Lung (tissue), 12 donors: ENCODE measurements around the gene CCDC127. TPM values are rescaled to one million over a fixed set of nuclear protein-coding genes. Genes with fewer than 3 reads are reported as not detected.

Experiments used
- ATAC-seq: fragments of 200-7000 bp; cut with Tn5 transposase; one replicate; pipeline ENCODE4 v1.9.1; 2020; ENCODE audit warnings: moderate number of reproducible peaks; ENCODE audit not compliant: insufficient read depth, low FRiP score
- DNase-seq, 3 donors: peaks; one replicate each; pipeline ENCODE4 v3.0.0-alpha.2; 2013 to 2017
- H3K27ac ChIP-seq, 2 donors: one replicate each; pipeline ENCODE4 v1.5.1; 2013; ENCODE audit warnings: mild to moderate bottlenecking in 2 of 2, moderate library complexity in 2 of 2, control low read depth in 1 of 2, inconsistent platforms in 1 of 2, low read depth in 1 of 2, low read length in 1 of 2
- H3K27me3 ChIP-seq, 3 donors: one replicate each; pipeline ENCODE4 v1.5.1; 2013; ENCODE audit warnings: low read length in 2 of 3; ENCODE audit not compliant: control insufficient read depth in 3 of 3, insufficient read depth in 3 of 3
- H3K36me3 ChIP-seq, 4 donors: one replicate each; pipeline ENCODE4 v1.5.1; 2013; ENCODE audit warnings: low read length in 4 of 4, mild to moderate bottlenecking in 1 of 4, moderate library complexity in 1 of 4; ENCODE audit not compliant: control insufficient read depth in 4 of 4, insufficient read depth in 4 of 4
- H3K4me1 ChIP-seq, 5 donors: one replicate each; pipeline ENCODE4 v1.5.1; 2013; ENCODE audit warnings: low read length in 5 of 5, mild to moderate bottlenecking in 2 of 5, moderate library complexity in 1 of 5; ENCODE audit not compliant: control insufficient read depth in 5 of 5, insufficient read depth in 5 of 5
- H3K4me3 ChIP-seq: one replicate; pipeline ENCODE4 v1.5.1; 2013; ENCODE audit warnings: mild to moderate bottlenecking, control low read depth, moderate library complexity
- H3K9ac ChIP-seq, 2 donors: one replicate each; pipeline ENCODE4 v1.5.1; 2013; ENCODE audit warnings: low read length in 2 of 2, control low read depth in 1 of 2; ENCODE audit not compliant: insufficient read depth in 1 of 2
- H3K9me3 ChIP-seq, 4 donors: one replicate each; pipeline ENCODE4 v1.5.1; 2013; ENCODE audit warnings: low read length in 3 of 4, mild to moderate bottlenecking in 1 of 4, moderate library complexity in 1 of 4; ENCODE audit not compliant: control insufficient read depth in 4 of 4, insufficient read depth in 3 of 4
- WGBS, 2 donors: extraction: QIAGEN DNeasy Blood & Tissue Kit; methylation state at CpG; one replicate each; pipeline ENCODE4 v1.1.7; 2013; 5-methylcytosine and 5-hydroxymethylcytosine counted together
- polyA plus RNA-seq, 2 donors: library from polyadenylated mRNA; stranded (reverse); fragments of 200-250 nt; gene quantifications; one replicate each; pipeline ENCODE4 v1.2.1, GENCODE V29; 2013
- total RNA-seq, 2 donors: library from RNA; depleted of rRNA in 1 of 2; stranded (reverse); fragments of >200 nt in 1 of 2; gene quantifications; one replicate each; pipeline ENCODE4 v1.2.1, GENCODE V29; 2014 to 2021
- TF ChIP-seq, protein P1 (sequence below): IDR thresholded peaks from 2 replicates; pipeline ENCODE4 v1.5.1; 2012; ENCODE audit warnings: mild to moderate bottlenecking; ENCODE audit errors: control extremely low read depth, extremely low read depth
- donor health status: control.
- donor health status: control.
- donor health status: Bipolar disorder and iron deficiency.
- donor health status: healthy.
- donor health status: DM: yes; HTN: yes; CAD: no.

The CCDC127 gene
- total and polyA plus RNA-seq, 4 donors: 2.1 to 6.4 (median 3.9) TPM

DNA sequence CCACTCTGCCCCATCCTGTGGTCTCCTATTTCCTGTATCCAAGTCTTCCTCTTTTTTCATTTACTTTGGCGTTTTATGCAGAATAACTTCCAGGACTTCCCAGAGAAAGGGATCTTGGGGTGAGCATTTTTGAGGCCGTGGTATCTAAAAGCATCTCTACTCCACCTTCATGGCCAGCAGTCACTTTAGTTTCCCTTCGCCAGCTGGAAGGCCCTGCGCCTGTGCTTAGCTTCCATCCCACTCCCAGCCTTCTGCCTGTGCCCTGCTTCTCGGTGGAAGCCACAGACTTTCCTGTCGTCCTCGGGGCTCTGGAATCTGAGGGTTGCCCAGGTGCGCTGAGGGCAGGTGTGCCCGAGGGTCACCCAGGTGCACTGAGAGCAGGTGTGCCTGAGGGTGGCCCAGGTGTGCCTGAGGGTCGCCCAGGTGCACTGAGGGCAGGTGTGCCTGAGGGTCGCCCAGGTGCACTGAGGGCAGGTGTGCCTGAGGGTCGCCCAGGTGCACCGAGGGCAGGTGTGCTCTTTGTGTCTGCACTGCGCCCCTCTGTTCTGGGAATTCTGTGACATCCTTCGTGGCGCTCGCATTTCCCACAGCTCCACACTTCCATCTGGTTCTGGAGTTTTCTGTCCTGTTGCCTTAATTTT lies 59.0 kb downstream of the CCDC127 start:
- DNase-seq (no peak), ATAC-seq (no peak)
- 69 to 79% methylated on average over 17 of the region's 17 CpGs for WGBS, 2 donors
- H3K27ac ChIP-seq: no peak overlapping the region
- H3K36me3 ChIP-seq: no peaks in the 10 kb centered on the region
- no peaks in the 10 kb centered on the region for H3K27me3 ChIP-seq
- TF ChIP-seq, protein P1, sequence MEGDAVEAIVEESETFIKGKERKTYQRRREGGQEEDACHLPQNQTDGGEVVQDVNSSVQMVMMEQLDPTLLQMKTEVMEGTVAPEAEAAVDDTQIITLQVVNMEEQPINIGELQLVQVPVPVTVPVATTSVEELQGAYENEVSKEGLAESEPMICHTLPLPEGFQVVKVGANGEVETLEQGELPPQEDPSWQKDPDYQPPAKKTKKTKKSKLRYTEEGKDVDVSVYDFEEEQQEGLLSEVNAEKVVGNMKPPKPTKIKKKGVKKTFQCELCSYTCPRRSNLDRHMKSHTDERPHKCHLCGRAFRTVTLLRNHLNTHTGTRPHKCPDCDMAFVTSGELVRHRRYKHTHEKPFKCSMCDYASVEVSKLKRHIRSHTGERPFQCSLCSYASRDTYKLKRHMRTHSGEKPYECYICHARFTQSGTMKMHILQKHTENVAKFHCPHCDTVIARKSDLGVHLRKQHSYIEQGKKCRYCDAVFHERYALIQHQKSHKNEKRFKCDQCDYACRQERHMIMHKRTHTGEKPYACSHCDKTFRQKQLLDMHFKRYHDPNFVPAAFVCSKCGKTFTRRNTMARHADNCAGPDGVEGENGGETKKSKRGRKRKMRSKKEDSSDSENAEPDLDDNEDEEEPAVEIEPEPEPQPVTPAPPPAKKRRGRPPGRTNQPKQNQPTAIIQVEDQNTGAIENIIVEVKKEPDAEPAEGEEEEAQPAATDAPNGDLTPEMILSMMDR: no peak
- H3K4me3 ChIP-seq: no peak overlapping the region
- no peak overlapping the region for H3K9ac ChIP-seq
- no peaks in the 10 kb centered on the region for H3K4me1 ChIP-seq
- H3K9me3 ChIP-seq: no peaks in the 10 kb centered on the region

DNA sequence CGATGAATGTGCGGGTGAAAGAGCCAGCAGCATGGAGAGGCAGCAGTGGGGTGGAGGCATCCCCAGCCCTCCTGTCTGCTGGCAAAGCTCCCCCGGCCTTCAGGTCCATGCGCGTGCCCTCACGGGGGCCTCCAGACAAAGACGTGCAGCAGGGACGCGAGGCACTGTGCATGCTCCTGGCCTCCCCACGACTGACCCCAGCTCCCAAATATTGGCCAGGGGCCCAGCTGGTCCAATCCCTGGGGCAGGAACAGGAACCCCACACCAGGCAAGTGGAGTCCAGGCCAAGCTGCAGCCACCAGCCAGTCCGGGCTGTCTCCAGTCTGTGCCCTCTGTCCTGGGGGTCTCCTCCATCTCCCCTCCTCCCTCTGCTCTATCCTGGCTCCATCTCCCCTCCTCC lies 60.2 kb downstream of the CCDC127 start:
- Histone ChIP-seq H3K9me3 (no peaks in the 10 kb centered on the region), H3K27ac (no peak overlapping the region), H3K4me3 (no peak overlapping the region), H3K9ac (no peak overlapping the region), H3K36me3 (no peaks in the 10 kb centered on the region), H3K27me3 (no peaks in the 10 kb centered on the region), H3K4me1 (no peaks in the 10 kb centered on the region)
- TF ChIP-seq, protein P1: no peak
- no peak for DNase-seq
- no peak for ATAC-seq
- WGBS, 2 donors: 91 to 92% methylated on average over 11 of the region's 11 CpGs

DNA sequence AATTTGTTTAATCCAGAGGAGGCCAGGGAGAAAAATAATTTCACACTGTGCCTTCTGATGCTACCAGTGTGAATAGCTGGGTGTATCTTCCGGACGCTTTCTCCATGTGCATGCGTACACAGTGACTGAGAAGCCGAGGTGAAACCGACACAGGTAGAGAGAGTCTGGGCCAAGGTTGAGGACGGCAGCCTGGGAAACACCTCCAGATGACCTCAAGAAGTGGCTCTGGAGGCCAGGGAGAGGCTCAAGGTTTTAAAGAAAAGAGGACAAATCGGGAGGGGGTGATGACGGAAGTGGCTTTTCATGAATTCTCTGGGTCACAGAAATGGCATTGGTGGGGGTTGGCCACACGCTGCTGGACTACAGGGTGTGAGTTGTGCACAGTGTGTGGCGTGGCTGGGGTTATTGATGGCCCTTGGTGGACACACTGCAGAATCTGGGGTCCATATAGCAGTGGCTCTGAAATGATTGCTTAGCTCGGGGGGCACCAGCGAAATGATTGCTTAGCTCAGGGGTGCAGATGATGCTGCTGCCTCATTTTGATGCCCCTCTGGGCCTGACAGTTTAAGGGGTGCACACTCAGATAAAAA lies 60.7 kb downstream of the CCDC127 start:
- ATAC-seq (no peak), DNase-seq (peak in 1 of 3 donors; percentile 10)
- Histone ChIP-seq H3K27me3 (no peaks in the 10 kb centered on the region), H3K9me3 (no peaks in the 10 kb centered on the region), H3K4me1 (no peaks in the 10 kb centered on the region), H3K27ac (no peak overlapping the region), H3K36me3 (no peaks in the 10 kb centered on the region), H3K4me3 (no peak overlapping the region), H3K9ac (no peak overlapping the region)
- TF ChIP-seq, protein P1: no peak
- WGBS, 2 donors: 89 to 95% methylated on average over 12 of the region's 12 CpGs
